Measurements from ENCODE around the gene NAXD. TPM values are rescaled to one million over a fixed set of nuclear protein-coding genes. Genes with fewer than 3 reads are reported as not detected.

The NAXD gene
- total RNA-seq, 4 donors from 2014 or later = 29.5 to 45.3 (median 36.0) TPM

DNA sequence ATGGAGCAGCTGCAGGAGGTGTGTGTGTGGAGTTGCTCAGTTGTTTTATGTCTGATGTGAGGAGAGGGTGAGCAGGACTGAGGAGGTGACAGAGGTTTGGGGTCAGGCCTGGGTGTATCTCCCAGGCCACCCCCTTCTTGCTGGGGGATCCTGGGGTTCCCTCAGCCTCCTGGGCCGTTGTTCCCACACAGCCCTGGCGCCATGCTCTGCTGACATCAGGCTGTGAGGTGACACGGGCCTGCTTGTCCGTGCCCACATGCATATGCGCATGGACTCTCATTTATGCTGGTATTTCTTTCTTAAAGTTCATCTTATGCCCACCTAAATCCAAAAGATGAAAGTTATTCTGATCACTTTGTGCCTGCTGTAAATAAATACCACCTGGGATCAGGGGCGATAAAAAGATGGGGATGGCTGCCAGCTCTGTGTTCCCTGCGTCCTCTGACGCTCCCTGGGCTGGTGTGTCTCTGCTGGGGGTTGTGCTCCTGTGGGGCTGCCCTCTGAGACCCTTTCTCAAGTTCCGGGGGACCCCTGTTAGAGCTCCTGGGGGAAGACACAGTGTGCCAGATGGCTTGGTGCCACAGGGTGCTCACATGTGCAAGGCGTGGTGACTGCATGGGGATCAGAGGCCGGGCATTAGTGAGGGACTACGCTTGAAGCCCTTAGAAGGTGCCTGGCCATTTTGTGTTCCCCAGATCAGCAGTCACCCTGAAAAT is 12.6 kb downstream of the NAXD start:
- TF ChIP-seq POLR2A (IDR thresholded peaks at IDR 0.05) (no peak), POLR2AphosphoS5 (IDR thresholded peaks at IDR 0.05) (no peak), EP300 (IDR thresholded peaks at IDR 0.05) (no peak)
- TF ChIP-seq, protein P1, sequence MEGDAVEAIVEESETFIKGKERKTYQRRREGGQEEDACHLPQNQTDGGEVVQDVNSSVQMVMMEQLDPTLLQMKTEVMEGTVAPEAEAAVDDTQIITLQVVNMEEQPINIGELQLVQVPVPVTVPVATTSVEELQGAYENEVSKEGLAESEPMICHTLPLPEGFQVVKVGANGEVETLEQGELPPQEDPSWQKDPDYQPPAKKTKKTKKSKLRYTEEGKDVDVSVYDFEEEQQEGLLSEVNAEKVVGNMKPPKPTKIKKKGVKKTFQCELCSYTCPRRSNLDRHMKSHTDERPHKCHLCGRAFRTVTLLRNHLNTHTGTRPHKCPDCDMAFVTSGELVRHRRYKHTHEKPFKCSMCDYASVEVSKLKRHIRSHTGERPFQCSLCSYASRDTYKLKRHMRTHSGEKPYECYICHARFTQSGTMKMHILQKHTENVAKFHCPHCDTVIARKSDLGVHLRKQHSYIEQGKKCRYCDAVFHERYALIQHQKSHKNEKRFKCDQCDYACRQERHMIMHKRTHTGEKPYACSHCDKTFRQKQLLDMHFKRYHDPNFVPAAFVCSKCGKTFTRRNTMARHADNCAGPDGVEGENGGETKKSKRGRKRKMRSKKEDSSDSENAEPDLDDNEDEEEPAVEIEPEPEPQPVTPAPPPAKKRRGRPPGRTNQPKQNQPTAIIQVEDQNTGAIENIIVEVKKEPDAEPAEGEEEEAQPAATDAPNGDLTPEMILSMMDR (IDR thresholded peaks at IDR 0.05) = no peak
- ATAC-seq = no peak
- Histone ChIP-seq H3K27me3 (no peaks in the 10 kb centered on the region), H3K4me3 (no peak overlapping the region), H3K27ac (peak overlapping the region in 3 of 4 donors; percentile 49 to 62 (median 61)), H3K36me3 (peaks cover 0 to 71% of the 10 kb centered on the region in 2 donors), H3K4me1 (peaks cover 0 to 85% (median 2%) of the 10 kb centered on the region in 3 donors), H3K9me3 (no peaks in the 10 kb centered on the region)
- 82% methylated on average over 6 of the region's 12 CpGs; no CpG with 5 or more reads in 1 of the 2 donors for WGBS, 2 donors (ENCODE audit: low coverage in 1 of 2)

DNA sequence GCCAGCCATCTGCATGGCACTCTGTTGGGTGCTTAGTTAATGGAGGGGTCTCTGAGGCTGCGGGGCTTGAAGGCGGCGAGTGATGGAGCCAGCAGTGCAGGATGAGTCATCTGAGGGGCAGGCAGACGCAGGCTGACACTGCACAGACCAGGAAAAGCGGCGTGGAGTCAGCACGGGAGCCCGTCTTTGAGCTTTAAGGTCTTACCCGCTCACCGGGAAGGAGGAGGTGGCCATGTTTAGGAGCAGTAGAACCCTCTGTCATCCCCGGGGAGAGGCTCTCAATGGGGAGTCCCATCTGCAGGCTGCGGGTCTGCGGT is 13.1 kb downstream of the NAXD start:
- Histone ChIP-seq H3K36me3 (peaks cover 0 to 65% of the 10 kb centered on the region in 2 donors), H3K27ac (peak overlapping the region in 3 of 4 donors; percentile 49 to 62 (median 61)), H3K4me1 (peaks cover 0 to 80% (median 2%) of the 10 kb centered on the region in 3 donors), H3K4me3 (no peak overlapping the region), H3K27me3 (no peaks in the 10 kb centered on the region), H3K9me3 (no peaks in the 10 kb centered on the region)
- peak; percentile 62 for ATAC-seq
- WGBS, 2 donors (ENCODE audit: low coverage in 1 of 2) = 36 to 59% methylated on average over 5 to 6 of the region's 13 CpGs
- TF ChIP-seq, protein P1 (IDR thresholded peaks at IDR 0.05) = no peak
- TF ChIP-seq POLR2AphosphoS5 (IDR thresholded peaks at IDR 0.05) = peak; percentile 78
- no peak for TF ChIP-seq EP300 (IDR thresholded peaks at IDR 0.05)

- no peaks in the 10 kb centered on the region for H3K9me3 ChIP-seq
- TF ChIP-seq, protein P1 (IDR thresholded peaks at IDR 0.05) = no peak
- TF ChIP-seq POLR2A (IDR thresholded peaks at IDR 0.05) = no peak
- TF ChIP-seq POLR2AphosphoS5 (IDR thresholded peaks at IDR 0.05) = no peak
- H3K27ac ChIP-seq = peak overlapping the region in 3 of 4 donors; percentile 49 to 62 (median 61)
- H3K36me3 ChIP-seq = peaks cover 0 to 60% of the 10 kb centered on the region in 2 donors
- H3K4me3 ChIP-seq = no peak overlapping the region
- H3K27me3 ChIP-seq = no peaks in the 10 kb centered on the region
- ATAC-seq = peak; percentile 38
- WGBS, 2 donors (ENCODE audit: low coverage in 1 of 2) = 7 to 69% methylated on average over 2 to 11 of the region's 19 CpGs
- H3K4me1 ChIP-seq = peaks cover 0 to 74% (median 2%) of the 10 kb centered on the region in 3 donors
These were observed 13.8 kb downstream of the NAXD start for GRCh38 chr13:110628952-110629701.

DNA sequence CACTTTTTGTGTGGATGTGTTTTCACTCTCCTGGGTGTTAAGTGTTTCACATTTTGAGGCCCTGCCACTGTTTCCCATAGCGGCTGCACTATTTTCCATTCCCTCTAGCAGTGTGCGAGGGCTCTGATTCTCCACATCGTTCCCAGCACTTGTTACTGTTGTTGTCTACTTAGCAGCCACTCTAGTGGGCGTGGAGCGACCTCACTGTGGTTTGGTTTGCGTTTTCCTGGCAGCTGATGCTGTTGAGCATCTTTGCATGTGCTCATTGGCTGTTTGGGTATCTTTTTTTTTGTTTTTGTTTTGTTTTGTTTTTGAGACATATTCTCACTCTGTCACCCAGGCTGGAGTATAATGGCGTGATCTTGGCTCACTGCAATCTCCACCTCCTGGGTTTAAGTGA is 14.4 kb downstream of the NAXD start:
- WGBS, 2 donors (ENCODE audit: low coverage in 1 of 2) = 75 to 82% methylated on average over 7 of the region's 7 CpGs
- Histone ChIP-seq H3K27me3 (no peaks in the 10 kb centered on the region), H3K9me3 (no peaks in the 10 kb centered on the region), H3K36me3 (peaks cover 0 to 60% of the 10 kb centered on the region in 2 donors), H3K27ac (peak overlapping the region in 2 of 4 donors; percentile 5 to 62), H3K4me1 (peaks cover 0 to 71% (median 2%) of the 10 kb centered on the region in 3 donors), H3K4me3 (no peak overlapping the region)
- ATAC-seq = no peak
- TF ChIP-seq EP300 (IDR thresholded peaks at IDR 0.05) (no peak), POLR2A (IDR thresholded peaks at IDR 0.05) (no peak), POLR2AphosphoS5 (IDR thresholded peaks at IDR 0.05) (no peak)
- TF ChIP-seq, protein P1 (IDR thresholded peaks at IDR 0.05) = no peak

Data from gastroesophageal sphincter (tissue), 4 donors.